Effector memory CD4-positive, alpha-beta T cell (primary cell): ENCODE data around the gene MBNL1.

Experiments
- DNase-seq, 3 donors: peaks; one replicate each; pipeline ENCODE4 v3.0.0-alpha.2; 2020
- H3K27ac ChIP-seq: 2 replicates; pipeline ENCODE4 v1.7.0; 2013; ENCODE audit warnings: mild to moderate bottlenecking, low read length, moderate library complexity; ENCODE audit not compliant: insufficient read depth, poor library complexity, severe bottlenecking
- H3K27me3 ChIP-seq: replicated peaks from 2 replicates; pipeline ENCODE4 v1.7.0; 2013; ENCODE audit warnings: mild to moderate bottlenecking, low read length; ENCODE audit not compliant: insufficient read depth, control insufficient read depth, poor library complexity, severe bottlenecking
- H3K36me3 ChIP-seq: 2 replicates; pipeline ENCODE4 v1.7.0; 2013; ENCODE audit warnings: mild to moderate bottlenecking, low read length, moderate library complexity; ENCODE audit not compliant: control insufficient read depth, insufficient read depth
- H3K4me1 ChIP-seq: 2 replicates; pipeline ENCODE4 v1.7.0; 2013; ENCODE audit warnings: low read length, mild to moderate bottlenecking; ENCODE audit not compliant: control insufficient read depth, insufficient read depth, poor library complexity, severe bottlenecking
- H3K4me3 ChIP-seq: 2 replicates; pipeline ENCODE4 v1.7.0; 2013; ENCODE audit warnings: low read length, low read depth, mild to moderate bottlenecking; ENCODE audit not compliant: insufficient read depth, poor library complexity, severe bottlenecking
- H3K9me3 ChIP-seq: 2 replicates; pipeline ENCODE4 v1.7.0; 2013; ENCODE audit warnings: mild to moderate bottlenecking, low read length, moderate library complexity; ENCODE audit not compliant: control insufficient read depth

MBNL1 gene

DNA sequence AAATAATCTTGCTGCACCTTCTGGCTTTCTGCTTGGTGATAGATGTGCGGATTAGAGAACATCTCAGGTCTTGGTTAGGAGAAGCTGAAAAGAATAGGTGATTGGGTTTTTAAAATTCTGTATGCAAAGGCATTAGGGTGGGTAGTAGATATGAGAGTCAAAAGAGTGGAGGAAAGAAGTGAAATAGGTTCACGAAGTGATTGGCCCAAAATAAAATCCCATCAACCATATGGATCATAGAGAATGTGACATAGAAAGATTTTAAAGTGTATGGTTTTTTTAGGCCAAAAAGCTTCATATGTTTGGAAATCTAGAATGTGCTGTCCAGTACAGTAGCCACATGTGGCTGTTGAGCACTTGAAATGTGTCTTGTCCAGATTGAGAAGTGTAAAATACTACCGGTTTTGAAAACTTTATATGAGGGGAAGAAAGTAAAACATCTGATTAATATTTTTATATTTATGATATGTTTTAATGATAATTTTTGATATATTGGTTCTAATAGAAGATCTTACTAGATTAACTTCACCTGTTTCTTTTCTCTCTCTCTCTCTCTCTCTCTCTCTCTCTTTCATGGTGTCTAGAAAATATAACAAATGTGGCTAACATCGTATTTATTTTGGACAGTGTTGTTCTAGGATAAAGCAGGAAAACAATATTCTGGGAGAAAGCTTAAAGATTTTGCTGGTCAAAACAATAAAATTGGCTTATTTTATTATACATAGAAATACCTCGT is 2.9 kb downstream of the MBNL1 start:
- H3K4me3 ChIP-seq, result peak overlapping the region; percentile 90
- DNase-seq, result no peak
- no peaks in the 10 kb centered on the region for H3K27me3 ChIP-seq
- peak overlapping the region; percentile 98 for H3K27ac ChIP-seq
- peaks cover 29% of the 10 kb centered on the region for H3K4me1 ChIP-seq
- no peaks in the 10 kb centered on the region for H3K36me3 ChIP-seq
- no peaks in the 10 kb centered on the region for H3K9me3 ChIP-seq

DNA sequence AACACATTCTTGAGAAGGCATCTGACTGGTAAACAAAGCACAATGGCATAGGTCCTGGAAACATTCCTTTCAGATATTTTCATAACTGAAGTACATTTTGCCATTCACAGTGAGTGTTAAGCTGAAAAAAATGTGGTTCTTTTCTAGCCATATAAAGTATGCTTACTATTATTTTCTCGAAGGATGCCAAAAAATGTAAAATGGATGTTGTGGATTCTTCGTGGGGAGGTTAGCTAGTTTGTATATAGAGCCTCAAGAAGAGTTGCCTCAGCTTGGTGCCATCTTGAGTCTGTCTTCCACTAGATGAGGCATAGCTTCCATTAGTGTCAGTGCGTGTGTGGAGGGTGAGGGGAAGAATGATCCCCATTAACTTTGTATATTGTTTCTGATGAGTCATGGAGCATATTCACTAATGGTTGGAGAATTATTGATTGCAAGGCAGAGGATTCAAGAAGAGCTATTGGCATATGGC is 4.1 kb downstream of the MBNL1 start:
- Histone ChIP-seq H3K9me3 (no peaks in the 10 kb centered on the region), H3K27me3 (no peaks in the 10 kb centered on the region), H3K4me3 (peak overlapping the region; percentile 44), H3K27ac (peak overlapping the region; percentile 98), H3K4me1 (peaks cover 27% of the 10 kb centered on the region), H3K36me3 (no peaks in the 10 kb centered on the region)
- DNase-seq, result peak in 1 of 3 donors; percentile 19

- Histone ChIP-seq H3K27ac (peak overlapping the region; percentile 61), H3K4me1 (peaks cover 50% of the 10 kb centered on the region), H3K9me3 (no peaks in the 10 kb centered on the region), H3K36me3 (no peaks in the 10 kb centered on the region), H3K4me3 (no peak overlapping the region), H3K27me3 (no peaks in the 10 kb centered on the region)
- no peak for DNase-seq
Measured at GRCh38 chr3:152276681-152277080, 8.0 kb downstream of the MBNL1 start.

- no peaks in the 10 kb centered on the region for H3K9me3 ChIP-seq
- no peaks in the 10 kb centered on the region for H3K36me3 ChIP-seq
- H3K27ac ChIP-seq, result peak overlapping the region; percentile 4
- peaks cover 50% of the 10 kb centered on the region for H3K4me1 ChIP-seq
- no peak for DNase-seq
- H3K4me3 ChIP-seq, result no peak overlapping the region
- H3K27me3 ChIP-seq, result no peaks in the 10 kb centered on the region
Measured at GRCh38 chr3:152277198-152277597, 8.5 kb downstream of the MBNL1 start.

DNA sequence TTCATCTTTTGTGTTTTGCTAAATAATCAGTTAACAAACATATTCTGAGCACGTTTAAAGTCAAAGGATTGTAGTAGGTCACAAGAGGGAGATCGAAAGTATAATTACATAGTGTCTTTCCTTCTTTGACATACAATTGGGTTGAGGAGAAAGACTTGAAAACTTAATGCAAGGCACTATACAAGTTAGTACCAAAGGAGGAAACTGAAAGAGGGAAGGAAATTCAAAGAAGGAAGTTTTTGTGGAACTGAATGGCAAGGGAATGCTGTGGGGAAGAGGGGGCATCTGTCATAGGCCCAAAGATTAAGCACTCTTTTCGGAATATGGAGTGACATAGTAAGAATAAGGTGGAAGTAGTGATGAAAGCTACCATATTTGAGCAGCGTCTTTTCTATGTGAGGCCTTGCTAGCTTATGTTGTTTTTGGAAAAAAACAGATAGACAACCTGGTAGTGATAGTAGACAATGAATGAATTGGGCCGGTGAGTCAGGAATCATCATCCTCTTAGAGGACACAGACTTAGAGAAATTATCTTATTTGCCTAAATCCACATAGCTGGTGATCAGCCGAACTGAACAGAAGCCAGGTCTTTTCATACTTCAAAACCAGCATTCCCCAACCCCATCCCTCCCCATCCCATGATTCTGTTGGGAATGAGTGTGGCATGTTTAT is 10.2 kb downstream of the MBNL1 start:
- Histone ChIP-seq H3K4me3 (peak overlapping the region; percentile 18), H3K27ac (peak overlapping the region; percentile 38), H3K36me3 (no peaks in the 10 kb centered on the region), H3K4me1 (peaks cover 64% of the 10 kb centered on the region), H3K27me3 (no peaks in the 10 kb centered on the region), H3K9me3 (no peaks in the 10 kb centered on the region)
- DNase-seq, result no peak

DNA sequence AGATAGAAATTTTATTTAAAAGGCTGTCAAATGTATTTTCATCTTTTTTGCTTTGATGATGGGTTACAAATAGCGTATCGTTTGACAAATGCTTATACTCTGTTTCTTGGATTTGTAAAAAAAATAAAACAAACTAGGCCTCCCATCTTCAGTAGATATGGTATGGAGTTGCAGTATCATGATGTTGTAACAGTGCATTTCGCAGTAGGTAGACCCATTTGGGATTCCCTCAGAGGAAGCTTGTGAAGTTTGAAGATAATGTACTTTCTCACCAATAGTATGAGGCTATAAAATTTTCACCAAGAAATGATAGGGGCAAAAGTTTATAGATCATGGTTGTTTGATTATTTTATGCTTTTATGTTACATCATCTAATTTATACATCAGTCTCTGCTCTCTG is 10.8 kb downstream of the MBNL1 start:
- no peak for DNase-seq
- no peaks in the 10 kb centered on the region for H3K9me3 ChIP-seq
- H3K27ac ChIP-seq, result peak overlapping the region; percentile 38
- peaks cover 65% of the 10 kb centered on the region for H3K4me1 ChIP-seq
- H3K27me3 ChIP-seq, result no peaks in the 10 kb centered on the region
- H3K36me3 ChIP-seq, result no peaks in the 10 kb centered on the region
- H3K4me3 ChIP-seq, result peak overlapping the region; percentile 18

DNA sequence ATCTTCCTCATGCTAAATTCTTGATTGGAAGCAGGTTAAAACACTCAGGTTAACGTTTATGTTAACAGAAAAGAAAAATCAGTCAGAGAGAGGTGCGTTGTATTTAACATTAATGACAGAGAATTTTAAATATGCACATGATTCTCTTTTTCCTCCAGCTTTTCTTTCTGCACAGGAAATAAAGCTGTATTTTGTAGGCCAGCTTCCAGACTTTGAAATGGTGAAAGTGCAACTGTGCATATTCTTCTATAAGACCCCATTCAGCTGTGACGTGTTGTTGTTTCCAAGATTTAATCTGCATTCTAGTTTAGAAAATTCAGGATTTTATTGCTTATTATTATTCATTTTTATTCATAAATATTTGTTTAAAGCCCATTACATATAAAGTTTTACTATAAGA is 11.8 kb downstream of the MBNL1 start:
- Histone ChIP-seq H3K9me3 (no peaks in the 10 kb centered on the region), H3K27me3 (no peaks in the 10 kb centered on the region), H3K4me1 (peaks cover 56% of the 10 kb centered on the region), H3K36me3 (no peaks in the 10 kb centered on the region), H3K27ac (peak overlapping the region; percentile 45), H3K4me3 (peak overlapping the region; percentile 18)
- DNase-seq, result no peak

DNA sequence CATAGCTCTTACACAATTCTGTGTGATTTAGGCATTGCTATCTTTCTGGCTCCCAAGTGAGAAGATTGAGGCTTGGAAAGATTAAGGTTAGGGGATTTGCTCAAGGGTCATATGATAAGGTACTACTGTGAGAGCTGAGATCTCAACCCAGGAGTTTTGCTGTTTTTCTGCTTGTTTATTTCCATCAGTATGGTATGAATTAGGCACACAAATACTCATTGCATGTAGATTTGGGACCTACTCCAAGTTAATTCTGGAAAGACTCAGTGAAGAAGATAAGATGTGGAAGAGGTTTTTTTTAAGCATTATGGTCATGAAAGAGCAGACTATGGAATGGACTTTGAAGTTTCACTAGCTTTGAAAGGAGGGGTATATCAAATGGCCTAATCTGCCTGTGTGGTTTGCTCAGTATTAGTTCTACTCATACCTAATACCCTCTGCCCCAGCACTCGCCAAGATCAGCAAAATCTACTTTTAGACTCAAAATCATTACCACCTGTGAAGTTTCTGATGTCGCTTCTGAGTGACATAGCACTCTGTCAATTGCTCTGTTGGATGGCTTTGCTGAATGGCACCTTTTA is 12.5 kb downstream of the MBNL1 start:
- Histone ChIP-seq H3K27ac (peak overlapping the region; percentile 51), H3K9me3 (no peaks in the 10 kb centered on the region), H3K4me3 (peak overlapping the region; percentile 12), H3K36me3 (no peaks in the 10 kb centered on the region), H3K27me3 (no peaks in the 10 kb centered on the region), H3K4me1 (peaks cover 51% of the 10 kb centered on the region)
- no peak for DNase-seq

DNA sequence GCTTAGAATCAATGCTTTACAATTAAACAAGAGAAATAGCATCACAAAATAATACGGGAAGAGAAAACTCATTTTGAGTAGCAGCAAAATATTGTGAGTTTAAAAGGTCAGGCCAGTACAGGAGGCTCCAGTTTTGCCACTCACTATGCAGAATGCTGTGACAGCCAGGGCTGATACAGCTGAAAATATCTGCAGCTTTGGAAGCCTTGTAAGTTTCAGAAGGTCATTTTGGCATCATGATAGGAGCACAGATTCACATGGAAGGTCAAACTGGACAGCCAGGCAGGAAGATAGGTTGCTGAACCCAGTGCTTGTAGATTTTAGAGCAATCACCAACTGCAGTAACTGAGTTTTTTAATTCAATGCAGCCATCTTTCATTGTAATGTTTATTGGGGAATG is 14.1 kb downstream of the MBNL1 start:
- Histone ChIP-seq H3K9me3 (no peaks in the 10 kb centered on the region), H3K36me3 (no peaks in the 10 kb centered on the region), H3K27ac (peak overlapping the region; percentile 28), H3K4me3 (no peak overlapping the region), H3K27me3 (no peaks in the 10 kb centered on the region), H3K4me1 (peaks cover 42% of the 10 kb centered on the region)
- DNase-seq, result no peak
